ENCODE data around the gene SASH3.

Gene SASH3

DNA sequence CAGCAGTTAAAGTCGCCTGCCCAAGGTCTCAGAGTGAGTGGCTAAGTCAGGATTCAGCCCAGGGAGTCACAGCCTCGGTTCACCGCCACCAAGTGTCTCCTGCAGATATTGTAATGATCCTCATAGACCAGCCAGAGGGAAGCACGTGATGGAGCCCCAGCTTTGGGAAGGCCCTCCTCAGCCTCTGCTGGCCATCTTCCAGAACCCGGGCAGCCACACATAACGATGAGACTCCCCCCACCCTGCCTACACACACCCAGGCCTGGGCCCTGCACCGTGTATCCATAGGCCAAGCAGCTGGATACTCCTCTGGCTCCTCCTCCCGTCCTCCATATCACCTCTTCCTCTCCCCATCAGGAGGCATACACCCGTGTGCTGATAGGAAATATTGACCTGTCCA lies 19.6 kb upstream of the SASH3 start:
- DNase-seq, result no peak

DNA sequence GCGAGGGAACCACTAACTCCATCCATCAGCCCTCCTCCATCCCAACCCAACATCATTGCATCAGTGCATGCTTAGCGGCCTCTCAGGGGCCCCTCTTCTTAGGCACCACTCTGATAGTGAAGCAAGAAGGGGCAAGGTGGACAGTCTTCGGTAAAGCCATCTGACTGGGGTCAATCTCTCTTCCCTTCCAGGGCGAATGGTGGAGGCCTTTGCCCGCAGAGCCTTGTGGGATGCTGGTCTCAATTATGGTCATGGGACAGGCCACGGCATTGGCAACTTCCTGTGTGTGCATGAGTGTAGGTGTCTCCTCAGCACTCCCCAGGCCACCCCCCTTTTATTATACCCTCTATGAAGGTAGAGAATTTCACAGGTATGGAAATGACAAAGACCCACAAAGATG lies 18.8 kb upstream of the SASH3 start:
- DNase-seq, result no peak

DNA sequence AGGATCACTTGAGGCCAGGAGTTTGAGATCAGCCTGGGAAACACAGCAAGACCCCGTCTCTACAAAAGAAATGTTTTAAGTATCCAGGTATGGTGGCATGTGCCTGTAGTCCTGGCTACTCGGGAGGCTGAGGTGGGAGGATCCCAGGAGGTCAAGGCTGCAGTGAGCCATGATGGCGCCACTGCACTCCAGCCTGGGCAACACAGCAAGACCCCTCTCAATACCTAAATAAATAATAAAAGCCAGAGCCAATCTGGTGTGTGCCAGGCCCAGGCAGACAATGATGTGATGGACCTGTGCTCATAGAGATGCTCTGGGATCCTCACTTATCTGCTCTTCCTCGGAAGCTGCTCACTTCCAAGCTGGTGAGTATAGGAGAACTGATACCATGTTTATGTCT lies 18.2 kb upstream of the SASH3 start:
- DNase-seq, result no peak

DNA sequence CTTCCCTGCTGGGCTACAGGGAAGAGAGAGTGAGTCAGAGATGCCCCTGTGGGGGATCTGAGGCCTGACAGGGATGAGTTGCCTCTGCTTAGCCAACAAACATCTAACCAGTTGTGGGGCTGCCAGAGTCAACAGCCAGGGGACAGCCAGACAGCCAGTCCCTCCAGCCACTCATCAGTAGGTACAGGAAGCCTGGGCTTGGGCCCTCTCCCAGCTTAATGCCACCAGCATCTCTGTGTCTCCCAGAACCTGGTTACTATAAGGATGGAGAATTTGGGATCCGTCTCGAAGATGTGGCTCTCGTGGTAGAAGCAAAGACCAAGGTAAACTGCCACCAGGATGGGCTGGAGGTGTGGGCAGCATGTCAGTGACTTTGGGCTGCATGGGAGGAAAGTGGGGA lies 17.3 kb upstream of the SASH3 start:
- no peak for DNase-seq

GRCh38 chrX:129763666-129764065 lies 16.1 kb upstream of the SASH3 start:
- no peak for DNase-seq

DNA sequence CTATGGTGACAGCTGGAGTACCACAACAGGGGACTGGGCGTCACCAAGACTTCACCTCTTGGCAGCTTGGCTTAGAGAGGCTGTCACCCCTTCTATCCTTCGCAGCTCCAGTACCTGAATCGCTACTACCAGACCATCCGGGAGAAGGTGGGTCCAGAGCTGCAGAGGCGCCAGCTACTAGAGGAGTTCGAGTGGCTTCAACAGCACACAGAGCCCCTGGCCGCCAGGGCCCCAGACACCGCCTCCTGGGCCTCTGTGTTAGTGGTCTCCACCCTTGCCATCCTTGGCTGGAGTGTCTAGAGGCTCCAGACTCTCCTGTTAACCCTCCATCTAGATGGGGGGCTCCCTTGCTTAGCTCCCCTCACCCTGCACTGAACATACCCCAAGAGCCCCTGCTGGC lies 11.6 kb upstream of the SASH3 start:
- no peak for DNase-seq

GRCh38 chrX:129768586-129769466 lies 10.9 kb upstream of the SASH3 start:
- no peak for DNase-seq

DNA sequence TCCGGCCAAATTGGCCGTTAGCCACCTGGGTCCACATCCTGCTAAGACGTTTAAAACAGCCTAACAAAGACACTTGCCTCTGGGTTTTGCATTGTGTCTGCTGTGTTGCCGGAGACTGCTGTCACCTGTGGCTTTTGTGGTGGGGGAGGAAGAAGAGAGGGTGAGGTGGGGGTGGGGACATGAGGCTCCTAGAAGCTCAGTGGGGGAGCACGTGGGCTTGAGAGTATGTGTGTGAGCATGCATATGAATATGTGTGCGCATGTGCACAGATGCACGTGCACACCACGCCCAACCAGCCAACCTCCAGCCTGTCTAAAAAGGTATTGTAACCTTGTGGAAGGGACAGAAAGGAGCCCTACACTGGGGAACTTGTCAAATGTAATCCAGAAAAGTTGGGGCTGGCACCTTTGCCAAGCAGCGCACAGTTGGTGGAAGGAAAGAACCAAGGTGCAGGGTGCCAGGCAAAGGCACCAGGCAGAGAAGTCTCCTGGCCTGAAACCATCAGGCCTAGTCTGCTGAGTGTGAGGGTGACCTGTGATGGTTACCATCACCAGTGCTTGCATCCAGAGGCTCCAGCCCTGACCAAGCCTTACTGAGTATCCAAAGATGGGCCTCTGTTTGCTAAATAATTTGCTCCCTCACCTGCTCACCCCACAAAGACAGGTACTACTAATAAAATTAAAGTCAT lies 10.1 kb upstream of the SASH3 start:
- DNase-seq, result no peak

DNA sequence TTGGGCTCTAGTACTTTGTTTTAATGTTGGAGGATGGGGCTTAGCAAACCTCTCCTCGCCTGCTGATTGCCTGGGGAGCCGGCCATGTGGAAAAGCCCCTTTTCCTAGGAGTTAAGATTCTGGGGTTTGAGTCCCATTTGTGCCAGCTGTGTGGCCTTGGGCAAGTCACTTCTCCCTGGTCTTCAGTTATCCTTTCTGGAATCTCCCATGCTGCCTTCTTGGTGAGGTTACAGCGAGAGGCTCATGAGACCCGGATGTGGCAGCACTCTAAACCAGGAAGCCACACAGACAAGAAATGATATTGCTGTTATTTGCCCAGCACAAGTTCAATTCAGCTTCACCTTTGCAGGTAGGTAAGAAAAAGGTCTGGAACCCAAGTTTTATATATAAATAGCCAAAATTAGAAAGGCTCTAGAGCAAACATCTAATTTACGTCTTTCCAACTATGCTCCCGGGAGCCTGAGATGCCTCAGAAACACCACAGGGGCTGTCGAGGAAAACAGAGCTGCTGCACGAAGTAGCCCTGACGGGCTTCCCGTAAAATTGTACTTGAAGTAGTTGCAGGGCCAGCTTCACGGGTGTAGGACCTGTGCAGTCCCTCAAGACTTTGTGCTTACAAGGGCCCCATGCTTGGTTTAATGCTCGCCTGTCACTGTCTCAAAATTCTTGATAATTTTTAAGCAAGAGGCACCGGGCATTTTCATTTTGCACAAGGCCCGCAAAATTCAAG lies 8.3 kb upstream of the SASH3 start:
- no peak for DNase-seq

GRCh38 chrX:129772796-129773431 lies 6.8 kb upstream of the SASH3 start:
- DNase-seq, result no peak

- DNase-seq, result no peak
These were observed 5.9 kb upstream of the SASH3 start for GRCh38 chrX:129773649-129774458.

GRCh38 chrX:129777218-129778030 lies 2.3 kb upstream of the SASH3 start:
- no peak for DNase-seq

GRCh38 chrX:129779086-129779672 lies 570 bp upstream of the SASH3 start:
- no peak for DNase-seq

DNA sequence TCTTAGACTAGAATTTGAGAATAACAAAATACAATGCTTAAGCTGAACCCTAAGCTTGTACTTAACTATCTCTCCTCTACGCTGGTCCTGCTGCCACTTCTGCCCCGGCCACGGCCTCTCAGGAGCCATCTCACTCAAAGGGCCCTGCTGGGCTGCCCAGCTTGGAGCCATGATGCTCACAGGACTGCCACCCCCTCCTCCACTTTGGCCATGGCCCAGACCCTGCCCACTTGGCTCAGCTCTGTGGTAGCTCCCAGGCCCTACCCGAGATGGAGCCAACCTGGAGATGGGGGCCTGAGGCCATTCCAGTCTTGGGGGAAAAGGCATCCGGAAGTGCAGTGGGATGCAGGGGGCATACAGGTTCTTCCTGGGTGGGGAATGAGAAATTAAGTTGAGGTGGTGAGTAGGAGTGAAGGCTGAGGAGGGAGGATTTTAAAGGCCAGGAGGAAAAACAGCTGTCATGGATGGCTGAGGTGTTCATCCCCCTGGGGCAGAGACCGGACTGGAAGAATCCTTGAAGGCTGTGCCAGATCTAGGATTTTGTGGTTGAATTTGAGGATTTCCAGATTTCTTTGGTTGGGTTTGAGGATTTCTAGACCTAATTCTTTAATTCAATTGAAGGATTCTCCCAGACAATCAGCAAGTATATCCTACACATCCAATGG lies 824 bp downstream of the SASH3 start:
- no peak for DNase-seq

GRCh38 chrX:129781134-129781672 lies 1.5 kb downstream of the SASH3 start:
- no peak for DNase-seq

- DNase-seq, result no peak
These were observed 2.1 kb downstream of the SASH3 start for GRCh38 chrX:129781680-129782495.

GRCh38 chrX:129782706-129783105 lies 3.0 kb downstream of the SASH3 start:
- no peak for DNase-seq

- no peak for DNase-seq
These were observed 3.6 kb downstream of the SASH3 start for GRCh38 chrX:129783291-129783713.

GRCh38 chrX:129784371-129784770 lies 4.6 kb downstream of the SASH3 start:
- DNase-seq, result no peak

Measured in cerebellar nuclear complex (tissue), 1 donor.